ENCODE measurements around the gene MUC6.

The MUC6 gene

GRCh38 chr11:1054143-1055108, 17.9 kb upstream of the MUC6 start:
- DNase-seq, result no peak
- in situ Hi-C loops (cut with HindIII; ENCODE audit: low pct_ligation_motif_present, low pct_unique_long_range_greater_than_20kb, low sequenced_read_pairs), result no loop called here

- in situ Hi-C loops (cut with HindIII; ENCODE audit: low pct_ligation_motif_present, low pct_unique_long_range_greater_than_20kb, low sequenced_read_pairs), result no loop called here
- DNase-seq, result no peak
Observed at GRCh38 chr11:1053121-1053901, 16.8 kb upstream of the MUC6 start.

- in situ Hi-C loops (cut with HindIII; ENCODE audit: low pct_ligation_motif_present, low pct_unique_long_range_greater_than_20kb, low sequenced_read_pairs), result no loop called here
- DNase-seq, result no peak
Observed at GRCh38 chr11:1052133-1053011, 15.9 kb upstream of the MUC6 start.

GRCh38 chr11:1051356-1052132, 15.0 kb upstream of the MUC6 start:
- DNase-seq, result no peak
- in situ Hi-C loops (cut with HindIII; ENCODE audit: low pct_ligation_motif_present, low pct_unique_long_range_greater_than_20kb, low sequenced_read_pairs), result no loop called here

- peak; percentile 64 for DNase-seq
- in situ Hi-C loops (cut with HindIII; ENCODE audit: low pct_ligation_motif_present, low pct_unique_long_range_greater_than_20kb, low sequenced_read_pairs), result no loop called here
Observed at GRCh38 chr11:1050581-1051355, 14.2 kb upstream of the MUC6 start.

- in situ Hi-C loops (cut with HindIII; ENCODE audit: low pct_ligation_motif_present, low pct_unique_long_range_greater_than_20kb, low sequenced_read_pairs), result no loop called here
- no peak for DNase-seq
Observed at GRCh38 chr11:1049911-1050580, 13.5 kb upstream of the MUC6 start.

GRCh38 chr11:1049431-1049891, 12.9 kb upstream of the MUC6 start:
- in situ Hi-C loops (cut with HindIII; ENCODE audit: low pct_ligation_motif_present, low pct_unique_long_range_greater_than_20kb, low sequenced_read_pairs), result no loop called here
- DNase-seq, result no peak

GRCh38 chr11:1049071-1049405, 12.5 kb upstream of the MUC6 start:
- in situ Hi-C loops (cut with HindIII; ENCODE audit: low pct_ligation_motif_present, low pct_unique_long_range_greater_than_20kb, low sequenced_read_pairs), result no loop called here
- DNase-seq, result no peak

GRCh38 chr11:1048375-1049070, 12.0 kb upstream of the MUC6 start:
- DNase-seq, result no peak
- in situ Hi-C loops (cut with HindIII; ENCODE audit: low pct_ligation_motif_present, low pct_unique_long_range_greater_than_20kb, low sequenced_read_pairs), result no loop called here

GRCh38 chr11:1047595-1048156, 11.2 kb upstream of the MUC6 start:
- DNase-seq, result no peak
- in situ Hi-C loops (cut with HindIII; ENCODE audit: low pct_ligation_motif_present, low pct_unique_long_range_greater_than_20kb, low sequenced_read_pairs), result no loop called here

GRCh38 chr11:1044160-1044559, 7.6 kb upstream of the MUC6 start:
- in situ Hi-C loops (cut with HindIII; ENCODE audit: low pct_ligation_motif_present, low pct_unique_long_range_greater_than_20kb, low sequenced_read_pairs), result no loop called here
- no peak for DNase-seq

- no peak for DNase-seq
- in situ Hi-C loops (cut with HindIII; ENCODE audit: low pct_ligation_motif_present, low pct_unique_long_range_greater_than_20kb, low sequenced_read_pairs), result no loop called here
Observed at GRCh38 chr11:1043563-1044096, 7.1 kb upstream of the MUC6 start.

GRCh38 chr11:1042626-1043562, 6.4 kb upstream of the MUC6 start:
- DNase-seq, result no peak
- in situ Hi-C loops (cut with HindIII; ENCODE audit: low pct_ligation_motif_present, low pct_unique_long_range_greater_than_20kb, low sequenced_read_pairs), result no loop called here

GRCh38 chr11:1041936-1042608, 5.6 kb upstream of the MUC6 start:
- in situ Hi-C loops (cut with HindIII; ENCODE audit: low pct_ligation_motif_present, low pct_unique_long_range_greater_than_20kb, low sequenced_read_pairs), result no loop called here
- DNase-seq, result no peak

Data from ACHN (cell line).